ENCODE measurements around the gene CNOT3. TPM values are rescaled to one million over a fixed set of nuclear protein-coding genes. Genes with fewer than 3 reads are reported as not detected.

Gene CNOT3
- total and polyA plus RNA-seq, 2 donors (not counting 1 experiment from before 2014, with no cell fraction given), result 28.1 to 82.1 TPM

DNA sequence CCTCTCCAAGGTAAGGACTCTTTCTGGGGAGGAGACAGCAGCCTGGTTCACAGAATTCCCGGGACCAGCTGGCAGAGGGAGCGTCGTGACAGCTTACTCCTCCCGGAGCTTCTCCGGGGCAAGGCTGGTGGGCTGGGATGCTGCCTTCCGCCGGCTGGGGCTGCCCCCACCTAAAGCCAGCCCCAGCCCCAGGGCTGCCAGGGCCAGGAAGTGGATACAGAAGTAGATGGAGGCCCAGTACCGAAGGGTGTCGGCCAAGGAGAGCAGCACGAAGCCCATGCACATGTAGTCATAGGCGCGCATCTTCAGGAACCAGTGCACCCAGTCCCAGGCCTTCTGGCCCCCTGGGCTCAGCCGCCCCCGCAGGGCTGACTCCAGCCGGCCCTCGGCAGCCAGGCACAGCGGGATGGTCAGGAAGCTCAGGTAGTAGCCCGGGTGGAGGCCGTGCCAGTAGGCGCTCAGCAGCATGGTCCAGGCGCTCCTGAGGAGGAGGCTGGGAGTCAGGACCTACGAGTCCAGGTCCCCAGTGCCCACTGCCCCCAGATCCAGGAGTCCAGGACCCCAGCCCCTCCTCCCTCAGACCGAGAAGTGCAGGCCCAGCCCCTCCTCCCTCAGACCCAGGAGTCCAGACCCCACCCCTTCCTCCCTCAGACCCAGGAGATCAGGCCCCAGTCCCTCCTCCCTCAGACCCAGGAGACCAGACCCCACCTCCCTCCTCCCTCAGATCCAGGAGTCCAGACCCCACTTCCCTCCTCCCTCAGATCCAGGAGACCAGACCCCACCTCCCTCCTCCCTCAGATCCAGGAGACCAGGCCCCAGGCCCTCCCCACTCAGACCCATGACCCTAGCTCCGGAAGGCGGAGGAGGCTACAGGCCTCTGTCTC lies 36.6 kb downstream of the CNOT3 start:
- Histone ChIP-seq H3K9ac (ENCODE audit: low read length) (no peak overlapping the region), H4K20me1 (ENCODE audit: control insufficient read depth, insufficient read depth, low read length, poor library complexity, severe bottlenecking) (peaks cover 7% of the 10 kb centered on the region), H3K4me3 (ENCODE audit: control extremely low read depth in 1 of 5, extremely low read depth in 1 of 5, insufficient read depth in 1 of 5, low read depth in 2 of 5, low read length in 4 of 5) (no peak overlapping the region), H3K79me2 (ENCODE audit: control insufficient read depth, insufficient read depth, low read length) (no peaks in the 10 kb centered on the region), H2AFZ (ENCODE audit: insufficient read depth, low read depth, low read length, poor library complexity, severe bottlenecking) (no peak overlapping the region), H3K4me2 (replicated peaks; ENCODE audit: low read depth, low read length, poor library complexity, severe bottlenecking) (peak overlapping the region; percentile 49), H3K27ac (ENCODE audit: low read length in 2 of 2) (no peak overlapping the region), H3K36me3 (replicated peaks in 1 of 2; ENCODE audit: control extremely low read depth in 1 of 2, control insufficient read depth in 1 of 2, extremely low read depth in 1 of 2, insufficient read depth in 2 of 2, low read length in 1 of 2) (peaks cover 0 to 1% of the 10 kb centered on the region in 2 experiments), H3K27me3 (replicated peaks in 1 of 4; ENCODE audit: control extremely low read depth in 1 of 4, control insufficient read depth in 3 of 4, insufficient read depth in 4 of 4, low read length in 3 of 4) (peaks cover 0 to 8% (median 0%) of the 10 kb centered on the region in 4 experiments), H3K4me1 (ENCODE audit: control insufficient read depth in 2 of 2, insufficient read depth in 2 of 2, low read length in 2 of 2) (peaks cover 14 to 18% of the 10 kb centered on the region in 2 donors), H3K9me3 (ENCODE audit: control extremely low read depth in 1 of 3, control insufficient read depth in 2 of 3, insufficient read depth in 1 of 3, low read length in 2 of 3) (no peaks in the 10 kb centered on the region)
- TF ChIP-seq EZH2 (IDR thresholded peaks at IDR 0.05; ENCODE audit: borderline replicate concordance, insufficient read depth, low read depth, low read length, poor library complexity, severe bottlenecking), result no peak
- TF ChIP-seq, protein P1, sequence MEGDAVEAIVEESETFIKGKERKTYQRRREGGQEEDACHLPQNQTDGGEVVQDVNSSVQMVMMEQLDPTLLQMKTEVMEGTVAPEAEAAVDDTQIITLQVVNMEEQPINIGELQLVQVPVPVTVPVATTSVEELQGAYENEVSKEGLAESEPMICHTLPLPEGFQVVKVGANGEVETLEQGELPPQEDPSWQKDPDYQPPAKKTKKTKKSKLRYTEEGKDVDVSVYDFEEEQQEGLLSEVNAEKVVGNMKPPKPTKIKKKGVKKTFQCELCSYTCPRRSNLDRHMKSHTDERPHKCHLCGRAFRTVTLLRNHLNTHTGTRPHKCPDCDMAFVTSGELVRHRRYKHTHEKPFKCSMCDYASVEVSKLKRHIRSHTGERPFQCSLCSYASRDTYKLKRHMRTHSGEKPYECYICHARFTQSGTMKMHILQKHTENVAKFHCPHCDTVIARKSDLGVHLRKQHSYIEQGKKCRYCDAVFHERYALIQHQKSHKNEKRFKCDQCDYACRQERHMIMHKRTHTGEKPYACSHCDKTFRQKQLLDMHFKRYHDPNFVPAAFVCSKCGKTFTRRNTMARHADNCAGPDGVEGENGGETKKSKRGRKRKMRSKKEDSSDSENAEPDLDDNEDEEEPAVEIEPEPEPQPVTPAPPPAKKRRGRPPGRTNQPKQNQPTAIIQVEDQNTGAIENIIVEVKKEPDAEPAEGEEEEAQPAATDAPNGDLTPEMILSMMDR (IDR thresholded peaks at IDR 0.05), result no peak
- H3K4me1 Mint-ChIP-seq, result peaks cover 16% of the 10 kb centered on the region
- CTCF ChIA-PET, result interaction anchor here (0.9 to 8.5 kb wide), 3 partner anchors 16 to 58 kb away, joined by 3 to 50 read pairs (median 3); partner anchors contain the start of genes MBOAT7 and TSEN34
- no peak for ATAC-seq (ENCODE audit: low read depth)
- POLR2A ChIA-PET, result interaction anchor here (1.8 kb wide), 1 partner anchor 15 kb away, joined by 8 read pairs; the partner anchor contains the start of gene MBOAT7
- peak; percentile 17 for DNase-seq
- no peaks in the 10 kb centered on the region for H3K27me3 Mint-ChIP-seq
- intact Hi-C loops (cut with micrococcal nuclease), result loop anchor here (1.0 kb wide), 1 partner anchor 15 kb away; the partner anchor contains the start of gene MBOAT7
- H3K4me3 Mint-ChIP-seq, result no peak overlapping the region
- no peak overlapping the region for H3K27ac Mint-ChIP-seq
- no peaks in the 10 kb centered on the region for H3K9me3 Mint-ChIP-seq (ENCODE audit: insufficient read depth)
- 91% methylated on average over 25 of the region's 25 CpGs for WGBS (ENCODE audit: insufficient coverage)
